NCI-H526 treated with DMSO at 0.1 percent for 48 hours (cell line): ENCODE data around the gene SEMA3E.

Source experiments
- DNase-seq: peaks from one replicate; lab custom pipeline; 2025; lab: John Stamatoyannopoulos, UW

SEMA3E gene

GRCh38 chr7:83347945-83348444 is 300.9 kb downstream of the SEMA3E start:
- no peak for DNase-seq

GRCh38 chr7:83339907-83340306 is 309.0 kb downstream of the SEMA3E start:
- no peak for DNase-seq

- no peak for DNase-seq
Observed at GRCh38 chr7:83338277-83338950, 310.5 kb downstream of the SEMA3E start.

- DNase-seq = no peak
Observed at GRCh38 chr7:83337050-83337449, 311.9 kb downstream of the SEMA3E start.

- no peak for DNase-seq
Observed at GRCh38 chr7:83326223-83326622, 322.7 kb downstream of the SEMA3E start.

- DNase-seq = no peak
Observed at GRCh38 chr7:83325083-83325482, 323.9 kb downstream of the SEMA3E start.

- DNase-seq = no peak
Observed at GRCh38 chr7:83324596-83324995, 324.3 kb downstream of the SEMA3E start.

GRCh38 chr7:83321011-83321410 is 327.9 kb downstream of the SEMA3E start:
- no peak for DNase-seq

GRCh38 chr7:83313931-83314330 is 335.0 kb downstream of the SEMA3E start:
- DNase-seq = no peak
